GM19452 (cell line): ENCODE measurements around the gene MYO9A.

Source experiments
- ATAC-seq: cut with Tn5 transposase; IDR thresholded peaks from one replicate; pipeline ENCODE4 v1.9.1; 2021; ENCODE audit not compliant: unreplicated experiment

Gene MYO9A

DNA sequence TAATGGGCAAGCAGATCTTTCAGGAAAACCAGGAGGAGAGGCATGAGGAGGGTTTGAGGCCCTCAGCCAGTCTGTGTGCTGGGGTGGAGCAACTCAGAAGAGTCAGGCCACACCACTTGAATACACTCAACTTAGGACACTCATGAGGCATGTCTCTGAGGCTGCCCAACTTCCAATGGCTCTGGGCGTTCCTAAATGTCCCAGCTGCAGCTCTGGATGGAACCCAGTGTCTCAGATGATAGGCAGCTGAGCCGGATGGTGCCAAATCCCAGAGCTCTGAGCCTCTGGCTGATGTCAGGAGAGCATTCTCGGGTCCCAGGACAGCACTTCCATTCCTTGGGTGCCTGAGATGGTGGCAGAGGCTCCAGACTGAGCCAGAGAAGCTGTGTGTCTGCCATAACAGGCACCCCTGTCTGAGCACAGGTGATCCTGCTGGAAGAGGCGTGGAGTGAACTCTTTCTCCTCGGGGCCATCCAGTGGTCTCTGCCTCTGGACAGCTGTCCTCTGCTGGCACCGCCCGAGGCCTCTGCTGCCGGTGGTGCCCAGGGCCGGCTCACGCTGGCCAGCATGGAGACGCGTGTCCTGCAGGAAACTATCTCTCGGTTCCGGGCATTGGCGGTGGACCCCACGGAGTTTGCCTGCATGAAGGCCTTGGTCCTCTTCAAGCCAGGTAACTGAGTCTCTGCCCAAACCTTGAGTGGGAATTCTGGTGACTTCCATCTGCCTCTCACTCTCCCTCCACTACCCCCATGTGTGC is 304.8 kb downstream of the MYO9A start:
- no peak for ATAC-seq

DNA sequence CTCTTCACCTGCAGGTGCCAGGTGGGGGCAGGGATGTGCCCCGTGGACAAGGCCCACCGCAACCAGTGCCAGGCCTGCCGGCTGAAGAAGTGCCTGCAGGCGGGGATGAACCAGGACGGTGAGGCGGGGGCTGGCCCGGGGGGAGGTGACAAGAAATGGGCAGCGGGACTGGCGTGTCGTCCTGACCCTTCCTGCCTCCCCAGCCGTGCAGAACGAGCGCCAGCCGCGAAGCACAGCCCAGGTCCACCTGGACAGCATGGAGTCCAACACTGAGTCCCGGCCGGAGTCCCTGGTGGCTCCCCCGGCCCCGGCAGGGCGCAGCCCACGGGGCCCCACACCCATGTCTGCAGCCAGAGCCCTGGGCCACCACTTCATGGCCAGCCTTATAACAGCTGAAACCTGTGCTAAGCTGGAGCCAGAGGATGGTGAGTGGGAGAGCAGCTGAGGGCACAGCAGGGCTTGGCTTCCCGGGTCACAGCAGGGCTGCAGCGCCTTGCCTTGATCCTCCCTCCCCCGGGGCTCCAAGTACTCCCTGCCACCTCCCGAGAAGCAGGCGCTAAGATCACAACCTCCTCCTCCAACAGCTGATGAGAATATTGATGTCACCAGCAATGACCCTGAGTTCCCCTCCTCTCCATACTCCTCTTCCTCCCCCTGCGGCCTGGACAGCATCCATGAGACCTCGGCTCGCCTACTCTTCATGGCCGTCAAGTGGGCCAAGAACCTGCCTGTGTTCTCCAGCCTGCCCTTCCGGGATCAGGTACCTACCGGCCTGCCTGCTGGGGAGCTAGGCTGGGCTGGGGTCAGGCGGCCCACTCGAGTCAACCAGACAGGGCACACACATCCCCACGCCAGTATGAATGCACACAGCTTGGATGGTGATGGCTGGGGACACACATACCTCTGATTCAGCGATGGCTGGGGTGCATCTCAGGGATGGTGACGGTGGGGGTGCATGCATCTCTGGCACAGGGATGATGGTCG is 305.9 kb downstream of the MYO9A start:
- no peak for ATAC-seq

DNA sequence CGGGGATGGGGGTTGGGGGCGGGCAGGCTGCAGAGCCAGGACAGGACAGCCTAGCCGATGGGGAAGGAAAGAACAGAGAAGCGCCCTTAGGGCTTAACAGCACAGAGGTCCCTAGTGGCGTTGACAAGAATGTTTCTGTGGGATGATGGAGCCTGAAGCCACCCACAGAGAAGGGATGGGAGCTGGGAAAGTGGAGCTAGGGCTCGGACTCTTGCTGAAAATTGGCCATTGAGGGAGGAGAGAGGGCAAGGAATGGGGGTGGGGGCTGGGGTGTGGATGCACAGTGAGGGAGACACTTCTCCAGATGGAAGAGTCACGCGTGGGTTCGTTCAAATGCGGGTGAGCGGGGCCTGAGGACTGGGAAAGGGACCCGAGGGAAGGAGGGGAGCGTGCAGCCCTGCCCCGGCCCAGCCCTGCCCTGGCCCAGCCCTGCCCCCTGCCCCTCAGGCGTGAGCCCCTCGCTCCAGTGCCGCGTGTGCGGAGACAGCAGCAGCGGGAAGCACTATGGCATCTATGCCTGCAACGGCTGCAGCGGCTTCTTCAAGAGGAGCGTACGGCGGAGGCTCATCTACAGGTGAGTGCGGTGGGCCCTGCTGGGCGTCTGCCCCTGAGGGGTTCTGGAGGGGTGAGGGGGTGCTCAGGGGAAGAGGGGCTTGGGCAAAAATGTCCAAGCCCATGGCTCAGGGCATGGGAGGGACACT is 306.8 kb downstream of the MYO9A start:
- ATAC-seq = no peak

DNA sequence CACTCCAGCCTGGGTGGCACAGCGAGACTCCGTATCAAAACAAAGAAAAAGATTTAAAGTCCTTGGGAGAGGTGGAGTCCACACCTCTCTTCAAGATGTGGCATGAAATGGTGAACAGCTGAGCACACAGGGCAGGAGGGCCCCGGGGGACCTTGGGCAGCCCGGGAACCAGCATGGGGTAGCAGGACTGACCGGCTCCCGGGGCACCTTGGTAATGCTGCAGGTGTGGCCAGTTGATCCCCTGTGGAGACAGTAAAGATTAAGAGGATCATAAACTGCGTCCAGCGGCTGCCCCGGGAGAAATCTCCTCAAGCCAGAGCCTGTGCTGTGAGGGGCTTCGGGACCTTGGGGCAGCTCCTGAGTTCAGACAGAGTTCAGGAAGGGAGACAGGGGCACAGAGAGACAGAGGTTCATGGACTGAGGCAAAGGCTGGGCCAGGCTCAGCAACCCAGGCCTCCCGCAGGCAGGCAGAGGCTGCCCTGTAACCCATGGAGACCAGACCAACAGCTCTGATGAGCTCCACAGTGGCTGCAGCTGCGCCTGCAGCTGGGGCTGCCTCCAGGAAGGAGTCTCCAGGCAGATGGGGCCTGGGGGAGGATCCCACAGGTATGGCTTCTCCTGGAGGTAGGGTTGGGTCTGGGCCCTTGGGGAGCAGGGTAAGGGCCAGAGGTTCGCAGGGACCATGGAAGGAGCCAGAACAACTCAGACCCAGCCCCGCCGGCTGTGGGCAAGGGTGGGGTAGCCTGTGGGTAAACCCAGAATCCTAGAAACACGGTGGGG is 307.5 kb downstream of the MYO9A start, which contains the start of gene NR2E3:
Gene NR2E3, plus strand, starts transcription at position 299 of the 780 bp plus-strand sequence. Its CDS starts 190 bp downstream, at position 489.
- ATAC-seq = no peak

DNA sequence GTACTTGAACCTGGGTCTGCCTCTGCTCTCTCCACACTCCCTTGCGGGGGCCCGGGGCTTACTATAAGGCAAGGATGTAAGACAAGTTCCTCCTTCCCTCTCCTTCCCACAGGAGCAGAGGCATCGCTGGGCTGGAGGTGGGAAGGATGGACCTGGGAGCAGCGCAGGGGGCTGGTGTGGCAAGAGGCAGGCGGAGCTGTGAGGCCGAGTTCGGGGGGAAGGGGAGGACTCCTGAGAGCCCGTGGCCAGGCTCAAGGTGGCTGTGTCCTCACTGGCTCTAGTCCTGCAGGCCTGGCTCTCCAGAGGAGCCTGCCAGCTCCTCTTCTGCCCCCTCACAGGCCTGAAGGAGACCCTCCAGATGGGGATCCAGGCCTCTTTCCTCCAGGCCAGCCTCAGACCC is 308.6 kb downstream of the MYO9A start:
- no peak for ATAC-seq

DNA sequence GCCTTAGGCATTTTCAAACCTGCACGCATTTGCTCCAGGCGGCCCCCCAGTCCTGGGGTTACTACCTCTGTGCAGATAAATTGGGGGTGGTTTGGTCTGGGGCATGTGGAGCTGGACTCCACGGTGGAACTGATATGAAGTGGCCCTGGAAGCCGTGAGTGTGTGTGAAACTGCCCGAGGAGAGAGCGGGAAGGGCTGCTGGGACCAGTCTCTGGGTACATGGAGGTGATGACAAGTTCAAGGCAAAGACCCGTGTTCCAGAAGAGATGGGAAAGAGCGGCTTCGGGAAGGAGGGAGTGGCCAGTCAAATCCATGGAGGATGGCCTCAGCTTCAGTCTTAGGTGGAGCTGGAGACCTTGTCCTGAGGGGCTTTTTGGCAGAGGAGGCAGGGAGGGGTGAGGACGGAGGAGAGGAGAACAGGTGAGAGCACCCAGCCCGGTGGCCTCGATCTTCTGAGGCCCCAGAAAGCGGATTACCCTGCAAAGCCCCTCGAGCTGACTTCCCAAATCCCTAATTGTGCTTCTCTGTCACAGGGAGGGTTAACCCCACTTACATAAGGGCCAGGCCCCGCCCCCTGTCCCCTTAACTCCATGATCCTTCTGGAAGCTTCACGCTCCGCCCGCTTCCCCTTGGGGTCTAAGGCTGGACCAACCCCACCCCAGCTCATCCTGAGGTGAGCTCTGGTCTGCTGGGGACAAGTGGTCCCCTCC is 309.5 kb downstream of the MYO9A start:
- no peak for ATAC-seq

DNA sequence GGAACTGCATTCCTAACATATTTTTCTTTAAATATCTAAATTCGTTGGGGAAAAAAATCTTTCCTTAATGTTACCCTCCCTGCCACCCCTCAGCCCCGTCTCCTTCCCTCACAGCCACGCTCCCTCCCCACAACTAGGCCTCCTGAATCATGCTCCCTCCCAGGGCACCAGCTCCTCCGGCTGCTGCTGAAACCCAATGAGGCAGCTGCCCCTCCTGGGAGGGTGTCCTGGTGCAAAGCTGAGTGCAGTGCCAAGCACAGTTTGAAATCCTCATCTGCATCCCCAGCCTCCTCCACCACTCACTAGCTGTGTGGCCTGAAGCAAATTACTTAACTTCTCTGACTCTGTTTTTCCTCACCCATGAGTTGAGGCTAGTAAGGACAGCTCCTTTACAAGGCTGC is 310.3 kb downstream of the MYO9A start:
- no peak for ATAC-seq

DNA sequence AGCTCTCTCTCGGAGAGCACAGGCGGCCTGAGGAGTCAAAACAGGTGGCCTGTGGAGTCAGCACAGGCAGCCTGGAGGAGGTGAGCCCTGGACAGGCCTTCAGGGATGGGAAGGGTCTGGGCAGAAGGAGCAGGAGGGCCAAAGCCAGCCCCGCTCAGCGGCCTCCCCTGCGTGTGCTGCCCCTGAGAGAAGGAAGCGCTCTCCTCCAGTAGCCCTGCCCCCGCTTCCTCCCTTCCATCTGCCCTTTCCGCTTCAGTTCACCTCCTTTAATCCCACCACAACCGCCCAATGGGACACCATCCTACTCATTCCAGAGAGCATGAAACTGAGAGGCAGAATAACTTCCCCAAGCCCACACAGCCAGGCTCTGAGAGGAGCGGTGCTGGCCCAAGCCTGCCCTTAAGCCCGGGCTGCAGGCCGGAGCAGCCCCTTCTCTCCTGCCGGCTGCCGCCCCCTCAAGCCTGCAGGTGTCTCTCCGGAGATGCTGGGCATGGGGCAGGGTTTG is 310.8 kb downstream of the MYO9A start:
- ATAC-seq = no peak

DNA sequence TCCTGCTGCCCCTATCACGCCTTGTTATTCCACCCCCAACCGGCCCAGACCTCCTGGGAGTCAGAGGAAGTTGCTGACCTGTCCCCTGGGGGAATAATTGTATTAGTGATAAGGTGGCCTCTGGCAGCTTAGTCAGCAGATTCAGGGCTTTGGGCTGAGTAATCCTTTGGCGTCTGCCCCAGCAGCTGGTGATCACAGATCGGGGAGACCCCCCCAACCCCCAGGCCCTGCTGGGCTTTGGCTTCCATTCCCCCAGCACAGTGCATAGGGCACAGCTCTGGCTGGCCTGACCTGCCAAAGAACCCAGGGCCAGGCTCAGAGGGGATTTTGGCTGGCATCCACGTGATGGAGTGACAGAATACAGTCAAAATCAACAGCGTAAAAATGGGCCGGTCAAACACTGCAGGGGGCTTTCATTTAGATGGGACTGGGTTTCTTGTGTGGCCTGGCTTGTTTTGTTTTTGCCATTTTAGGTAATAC is 311.5 kb downstream of the MYO9A start:
- ATAC-seq = no peak

DNA sequence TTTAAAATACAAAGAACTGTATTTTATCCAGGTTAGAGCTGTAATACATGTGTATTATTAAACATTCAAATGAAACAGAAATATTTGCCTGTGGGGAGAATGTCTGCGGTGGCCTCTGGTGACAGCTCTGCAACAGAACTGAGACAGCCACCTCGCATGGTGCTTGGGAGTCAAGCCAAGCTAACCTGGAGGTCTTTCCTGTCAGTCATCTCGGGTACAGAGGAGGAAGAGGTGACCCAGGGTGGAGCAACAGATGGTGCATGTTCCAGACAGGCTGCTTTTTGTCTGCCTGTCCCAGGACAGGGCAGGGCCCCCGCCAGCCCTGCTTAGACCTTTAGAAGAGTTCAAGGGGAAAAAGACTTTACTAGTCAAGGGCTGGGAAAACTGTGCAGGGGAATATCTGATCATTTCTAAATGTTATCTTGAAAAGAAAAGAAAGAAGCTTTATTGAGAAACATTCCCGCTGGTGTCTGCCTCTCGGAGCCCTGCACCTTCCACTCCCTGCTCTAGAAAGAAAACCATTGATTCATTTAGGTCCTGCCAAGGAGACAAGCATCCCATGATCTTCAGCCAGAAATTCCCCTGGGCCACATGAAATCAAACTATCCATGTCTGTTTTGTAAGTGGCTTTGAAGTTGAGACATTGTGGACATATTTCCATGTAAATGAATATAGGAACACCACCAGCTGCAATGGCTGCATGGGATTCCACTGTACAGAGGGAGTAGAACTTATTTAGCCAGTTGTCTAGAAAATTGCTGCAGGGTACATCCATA is 313.1 kb downstream of the MYO9A start:
- no peak for ATAC-seq

DNA sequence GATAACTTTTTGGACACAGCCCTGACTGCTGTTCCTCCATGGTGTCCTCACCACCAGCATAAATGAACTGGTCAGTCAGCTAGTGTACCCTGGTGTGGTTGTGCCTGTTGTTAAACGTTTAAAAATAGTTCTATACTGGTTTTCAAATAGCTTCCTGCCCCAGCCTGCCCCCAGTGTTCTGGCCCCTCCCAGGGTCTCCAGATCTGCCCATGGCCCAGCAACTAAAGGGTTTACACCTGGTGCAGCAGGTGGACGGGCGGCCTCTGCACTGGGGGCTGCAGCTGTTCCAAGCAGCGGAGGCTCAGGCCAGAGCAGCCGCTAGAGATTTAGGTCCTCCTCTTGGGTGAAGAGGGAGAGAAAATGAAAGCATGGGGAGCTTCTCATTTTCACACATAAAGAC is 313.7 kb downstream of the MYO9A start:
- ATAC-seq = no peak

DNA sequence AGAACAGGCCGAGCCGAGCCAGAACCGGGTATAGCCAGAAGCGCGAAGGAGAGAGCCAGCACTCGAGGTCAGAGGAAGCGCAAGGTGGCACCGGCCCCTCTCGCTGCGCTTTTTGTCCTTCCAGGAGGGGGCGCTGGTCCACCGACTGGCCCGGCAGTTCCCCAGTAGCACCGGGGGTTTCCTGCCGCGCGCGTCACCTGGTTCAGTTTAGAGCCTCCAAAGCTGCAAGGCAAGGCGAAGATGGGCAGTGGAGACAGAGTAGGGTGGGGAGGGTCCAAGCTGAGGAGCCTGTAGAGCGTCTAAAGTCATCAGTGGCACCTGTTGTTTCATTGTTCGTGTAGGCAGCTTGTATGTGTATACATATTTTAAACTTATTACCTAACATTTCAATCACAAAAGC is 315.2 kb downstream of the MYO9A start:
- ATAC-seq = no peak

DNA sequence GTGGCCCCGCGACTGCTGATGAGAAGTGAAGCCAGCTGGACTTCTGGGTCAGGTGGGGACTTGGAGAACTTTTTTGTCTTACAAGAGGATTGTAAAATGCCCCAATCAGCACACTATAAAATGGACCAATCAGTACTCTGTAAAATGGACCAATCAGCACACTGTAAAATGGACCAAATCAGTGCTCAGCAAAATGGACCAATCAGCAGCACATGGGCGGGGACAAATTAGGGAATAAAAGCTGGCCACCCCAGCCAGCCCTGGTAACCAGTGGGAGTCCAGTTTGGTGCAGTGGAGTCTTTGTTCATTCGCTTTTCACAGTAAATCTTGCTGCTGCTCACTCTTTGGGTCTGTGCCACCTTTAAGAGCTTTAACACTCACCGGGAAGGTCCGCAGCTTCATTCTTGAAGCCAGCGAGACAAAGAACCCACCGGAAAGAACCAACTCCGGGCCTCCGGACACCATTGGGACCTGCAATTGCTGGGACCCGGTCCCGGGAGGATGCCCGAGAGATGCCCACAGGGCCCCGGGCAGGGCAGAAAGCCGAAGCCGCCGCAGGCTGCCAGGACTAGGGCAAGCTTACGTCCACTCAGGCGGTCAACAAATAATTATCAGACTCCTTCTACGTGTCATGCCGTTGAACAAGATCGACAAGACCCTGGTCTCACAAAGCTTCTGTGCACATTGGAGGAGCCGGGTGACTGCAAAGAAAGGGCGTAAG is 315.9 kb downstream of the MYO9A start:
- no peak for ATAC-seq

DNA sequence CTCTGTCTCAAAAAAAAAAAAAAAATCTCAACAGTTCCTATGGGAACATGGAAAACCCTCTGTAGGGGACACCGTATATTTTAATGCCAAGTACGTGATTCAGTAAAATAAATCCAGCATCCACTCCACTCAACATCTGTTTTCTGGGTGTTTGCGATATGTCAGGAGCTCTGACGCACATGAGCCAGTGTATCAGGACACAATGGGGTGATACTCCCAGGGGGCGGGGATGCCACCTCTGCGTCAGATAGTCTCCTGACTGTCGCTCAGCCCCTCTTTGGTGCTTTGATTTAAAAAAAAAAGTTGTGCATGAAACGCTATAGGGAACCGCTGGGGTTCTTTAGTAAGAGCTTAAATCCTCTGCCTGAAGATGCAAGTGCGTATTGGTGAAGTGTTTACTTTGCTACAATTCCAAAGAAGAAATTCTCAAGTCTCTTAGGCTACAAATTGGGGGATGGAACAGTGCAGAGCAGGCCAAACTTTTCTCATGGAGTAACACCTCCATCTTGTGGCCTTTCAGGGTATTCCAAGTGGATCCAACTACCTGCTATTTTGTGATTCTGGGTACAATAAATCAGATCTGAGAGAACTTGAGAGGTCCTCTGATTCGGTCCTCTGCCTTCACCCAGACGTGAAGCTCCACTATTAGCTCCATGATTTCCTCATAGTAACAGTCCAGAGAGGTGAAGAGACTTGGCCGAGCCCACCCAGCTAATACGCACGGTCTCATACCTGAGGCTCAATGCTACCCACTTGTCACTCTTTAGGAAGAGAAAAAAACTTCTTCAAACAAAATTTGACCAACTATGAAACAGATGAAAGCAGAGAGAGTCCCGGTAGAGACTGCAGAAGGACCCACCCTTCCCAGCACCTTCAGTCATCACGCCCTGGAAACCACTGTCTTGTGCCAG is 316.9 kb downstream of the MYO9A start:
- ATAC-seq = no peak

DNA sequence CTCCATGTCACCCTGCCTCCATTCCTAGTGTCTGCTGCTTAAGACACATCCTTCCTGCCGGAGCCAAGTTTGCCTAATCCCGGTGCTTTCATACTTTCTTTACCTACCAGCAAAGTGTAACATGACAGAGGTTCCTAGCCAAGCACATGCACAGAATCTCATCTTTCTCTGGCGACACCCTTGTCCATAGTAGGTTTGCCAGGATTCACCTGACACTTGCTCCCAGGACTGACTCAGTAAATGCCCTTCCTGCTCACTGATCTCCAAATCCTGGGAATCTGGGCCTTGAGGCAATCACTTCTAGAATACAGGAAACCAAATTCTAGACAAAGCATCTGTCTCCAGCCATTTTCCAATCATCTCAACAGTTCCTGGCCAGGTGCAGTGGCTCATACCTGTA is 317.8 kb downstream of the MYO9A start:
- ATAC-seq = no peak

DNA sequence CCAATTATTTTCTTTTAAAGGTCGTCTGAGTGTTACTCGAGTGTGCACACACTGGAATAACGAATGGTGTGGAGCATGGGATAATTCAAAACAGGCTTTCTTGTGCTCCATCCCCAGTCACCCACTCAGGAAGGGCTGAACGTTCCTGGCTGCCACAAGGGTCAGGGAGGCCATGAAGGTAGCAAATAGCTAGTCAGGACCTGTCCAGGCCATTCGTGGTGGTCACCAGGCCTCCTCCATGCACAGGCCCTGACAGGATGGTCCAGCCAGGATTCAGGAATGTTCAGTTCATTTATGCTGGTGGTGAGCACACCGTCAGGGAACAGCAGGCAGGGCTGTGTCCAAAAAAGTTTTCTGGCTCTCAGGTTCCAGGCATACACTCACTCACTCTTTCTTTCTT is 319.3 kb downstream of the MYO9A start:
- no peak for ATAC-seq

DNA sequence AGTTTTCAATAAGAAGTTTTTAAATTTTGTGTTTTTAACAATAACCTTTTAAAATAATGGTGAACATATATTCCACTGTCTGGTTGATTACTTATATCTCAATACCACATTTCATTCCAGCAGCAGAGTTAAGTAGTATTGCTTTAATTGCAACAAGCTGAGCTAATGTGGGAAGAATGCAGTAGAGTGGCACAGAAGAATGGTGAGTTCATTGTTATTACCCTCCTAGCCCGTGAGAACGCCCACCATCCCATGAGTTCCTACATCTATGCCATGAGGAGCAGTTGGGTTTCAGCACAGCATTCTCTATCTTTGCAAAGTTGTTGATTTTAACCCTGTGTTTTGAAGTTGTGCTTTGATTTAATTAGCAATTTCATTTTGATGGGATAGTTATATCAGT is 325.4 kb downstream of the MYO9A start:
- no peak for ATAC-seq
